ENCODE measurements around the gene HBZ. TPM values are rescaled to one million over a fixed set of nuclear protein-coding genes. Genes with fewer than 3 reads are reported as not detected.
"Not testable (repeated sequence)": the region's sequence is repeated elsewhere in the genome, so short reads cannot be mapped to it uniquely, and the experiment has no call there.

Gene HBZ
- not detected for total RNA-seq

GRCh38 chr16:152141-153128 lies at the start of gene HBZ:
TSS of gene HBZ (plus strand) at chr16:152644. CDS start at chr16:152910, 266 bp downstream.
- DNase-seq = no peak

- DNase-seq = no peak
Observed at GRCh38 chr16:104355-104754, 48.1 kb upstream of the HBZ start.

DNA sequence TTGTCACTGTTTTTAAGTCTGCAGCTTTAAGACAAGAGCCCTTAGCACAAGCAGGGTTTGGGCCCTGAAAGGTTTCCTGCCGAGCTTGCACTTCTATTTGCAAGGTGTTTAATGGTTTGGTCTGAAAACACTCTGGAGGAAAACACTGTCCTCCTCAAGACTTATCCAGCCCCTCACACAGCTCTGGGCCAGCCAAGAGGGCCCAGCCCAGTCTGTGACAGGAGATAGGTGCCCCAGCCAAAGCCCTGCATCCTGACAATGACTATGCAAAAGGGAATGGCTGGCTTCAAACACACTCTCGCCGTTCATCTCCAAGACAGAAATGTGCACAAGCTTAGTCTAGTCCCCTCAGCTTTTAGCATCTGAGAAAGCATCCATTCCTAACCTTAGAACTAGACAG lies 47.5 kb upstream of the HBZ start:
- DNase-seq = no peak

DNA sequence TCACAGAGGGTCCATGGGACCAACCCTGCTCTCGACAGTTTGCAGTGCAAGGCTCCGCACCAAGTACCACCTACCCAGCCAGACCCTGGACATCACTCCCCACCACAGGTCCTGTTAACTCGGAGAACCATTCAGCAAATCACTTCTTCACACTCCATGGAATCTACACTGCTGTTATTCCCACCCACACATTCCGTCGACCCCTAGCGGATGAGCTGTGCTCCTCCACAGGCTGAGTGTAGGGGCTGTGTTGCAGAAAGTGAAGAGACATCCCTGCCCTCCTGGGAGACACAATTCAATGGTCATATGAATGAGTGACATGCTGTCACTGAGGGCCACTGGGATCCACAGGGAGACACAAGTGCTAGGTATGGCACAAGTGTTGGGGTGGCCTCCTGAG lies 46.9 kb upstream of the HBZ start:
- DNase-seq = no peak

GRCh38 chr16:106623-107324 lies 45.7 kb upstream of the HBZ start:
- peak; percentile 47 for DNase-seq

DNA sequence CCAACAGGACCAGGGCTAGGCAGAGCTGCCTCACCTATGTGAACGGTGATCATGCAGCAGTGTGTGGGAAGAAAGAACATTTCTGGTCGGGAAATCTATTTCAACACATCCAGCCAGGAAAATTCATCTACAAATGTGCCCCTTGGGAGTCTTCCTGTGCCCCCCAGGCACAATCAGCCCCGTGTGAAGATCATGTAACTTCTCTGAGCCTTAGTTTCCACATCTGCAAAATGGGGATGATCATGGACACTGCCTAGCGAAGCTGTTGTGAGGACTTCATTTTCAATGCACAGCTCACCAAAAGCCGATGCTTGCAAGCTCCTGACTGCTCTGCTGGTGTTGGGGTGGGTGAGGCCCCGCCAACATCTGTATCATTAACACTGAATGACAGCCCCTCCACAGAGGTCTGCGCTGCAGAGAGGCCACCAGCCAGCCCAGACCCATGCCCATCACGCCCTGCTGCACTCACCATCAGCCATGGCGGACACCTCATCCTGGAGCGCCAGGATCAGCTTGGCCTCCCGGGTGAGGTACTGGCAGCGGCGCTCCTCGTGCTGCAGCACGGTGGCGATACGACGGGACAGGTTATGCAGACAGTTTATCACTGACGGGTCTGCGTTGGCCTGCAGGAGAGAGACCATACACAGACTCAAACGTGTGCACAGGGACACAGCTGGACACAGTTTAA lies 40.1 kb upstream of the HBZ start:
- no peak for DNase-seq

DNA sequence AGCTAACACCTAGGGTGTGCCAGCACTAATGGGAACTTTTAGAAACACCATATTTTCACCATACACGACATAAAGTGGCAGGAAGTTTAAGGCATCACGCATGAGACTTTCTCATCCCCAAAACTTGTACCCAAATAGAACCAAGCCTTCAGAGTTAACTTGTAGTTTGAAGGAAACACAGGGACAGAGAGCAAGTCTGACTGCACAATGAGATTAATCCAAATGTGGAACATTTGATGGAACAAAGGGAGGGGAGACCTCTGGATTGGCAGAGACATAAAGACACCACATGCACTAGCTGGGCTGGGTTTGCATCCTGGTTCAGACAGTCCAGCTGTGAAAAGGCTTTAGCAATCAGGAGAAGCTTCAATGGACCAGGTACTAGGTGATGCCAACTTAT lies 38.1 kb upstream of the HBZ start:
- no peak for DNase-seq

DNA sequence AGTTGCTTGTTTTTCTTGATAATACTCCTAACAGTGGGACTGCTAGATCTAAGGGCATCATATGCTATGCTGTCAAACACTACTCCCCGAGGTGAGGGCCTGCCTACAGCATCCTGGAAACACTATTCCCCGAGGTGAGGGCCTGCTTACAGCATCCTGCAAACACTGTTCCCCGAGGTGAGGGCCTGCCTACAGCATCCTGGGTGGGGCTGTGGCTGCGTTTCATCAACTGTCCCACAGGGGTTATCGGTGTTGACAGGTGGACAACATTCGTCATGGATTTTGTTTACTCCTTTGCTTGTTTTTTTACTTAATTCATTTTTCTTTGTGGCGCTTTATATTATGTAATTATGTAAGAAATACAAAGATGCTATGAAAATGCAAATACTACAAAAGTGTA lies 36.4 kb upstream of the HBZ start:
- no peak for DNase-seq

GRCh38 chr16:117379-118365 lies 34.8 kb upstream of the HBZ start:
- peak; percentile 52 for DNase-seq

DNA sequence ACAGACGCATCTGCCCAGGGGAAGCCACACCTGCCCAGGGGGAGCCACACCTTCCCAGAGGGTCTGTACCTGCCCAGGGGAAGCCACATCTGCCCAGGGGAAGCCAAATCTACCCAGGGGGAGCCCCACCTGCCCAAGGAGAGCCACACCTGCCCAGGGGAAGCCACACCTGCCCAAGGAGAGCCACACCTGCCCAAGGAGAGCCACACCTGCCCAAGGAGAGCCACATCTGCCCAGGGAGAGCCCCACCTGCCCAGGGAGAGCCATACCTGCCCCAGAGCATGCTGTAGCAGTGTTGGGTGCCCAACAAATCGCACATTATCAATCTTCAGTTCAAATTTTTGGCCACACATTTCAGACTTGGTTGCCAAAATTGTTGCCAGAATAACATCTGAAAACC lies 33.6 kb upstream of the HBZ start:
- DNase-seq = no peak

DNA sequence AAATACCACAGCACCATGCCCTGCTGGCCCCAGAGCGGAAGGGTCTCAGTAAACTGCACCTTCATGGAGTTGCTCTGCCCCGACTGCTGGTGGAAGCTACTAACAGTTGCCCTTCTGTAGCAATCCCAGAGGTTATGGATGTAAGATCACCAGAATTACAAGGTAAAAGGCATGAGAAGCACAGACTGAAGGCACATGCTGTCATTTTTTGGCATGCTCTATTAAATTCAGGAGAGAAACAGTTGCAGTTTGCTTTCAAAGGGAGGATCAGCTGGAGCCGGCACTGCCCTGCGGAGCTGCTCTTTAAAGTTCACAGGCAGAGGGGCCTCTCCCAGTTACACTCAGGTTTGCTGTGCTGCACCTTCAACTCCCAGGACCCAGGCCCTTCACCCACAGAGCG lies 33.1 kb upstream of the HBZ start:
- no peak for DNase-seq

GRCh38 chr16:119835-120491 lies 32.5 kb upstream of the HBZ start:
- DNase-seq = no peak

DNA sequence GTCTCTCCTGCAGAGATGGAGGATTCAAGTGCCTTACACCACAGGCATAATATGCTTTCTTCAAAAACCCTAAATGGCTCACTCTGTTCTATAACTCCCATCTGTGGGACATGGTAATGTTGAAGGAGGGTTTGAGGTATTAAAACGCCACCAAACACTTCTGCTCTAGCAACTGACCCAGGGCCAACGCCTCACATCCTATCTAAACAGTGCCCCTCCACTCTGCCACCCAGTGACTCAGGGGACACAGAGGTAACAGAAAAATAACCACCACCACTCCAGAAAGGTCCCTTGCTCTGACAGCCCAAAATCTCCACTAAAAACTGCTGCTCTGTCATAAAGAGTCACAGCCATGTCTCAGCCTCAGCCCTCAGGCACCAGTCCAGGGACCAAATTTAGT lies 31.7 kb upstream of the HBZ start:
- DNase-seq = no peak

GRCh38 chr16:122361-122760 lies 30.1 kb upstream of the HBZ start:
- DNase-seq = no peak

GRCh38 chr16:123558-124350 lies 28.7 kb upstream of the HBZ start:
- not testable (repeated sequence) for DNase-seq

- no peak for DNase-seq
Observed at GRCh38 chr16:125011-125410, 27.4 kb upstream of the HBZ start.

GRCh38 chr16:129075-129474 lies 23.4 kb upstream of the HBZ start:
- DNase-seq = no peak

- DNase-seq = no peak
Observed at GRCh38 chr16:130533-131173, 21.8 kb upstream of the HBZ start.

- no peak for DNase-seq
Observed at GRCh38 chr16:132120-132519, 20.3 kb upstream of the HBZ start.

- no peak for DNase-seq
Observed at GRCh38 chr16:133716-134115, 18.7 kb upstream of the HBZ start.
